Bronchial epithelial cell (primary cell): Measurements from ENCODE around the gene DTD1. TPM values are rescaled to one million over a fixed set of nuclear protein-coding genes. Genes with fewer than 3 reads are reported as not detected.

Experiments used
- DNase-seq: peaks from one replicate; pipeline ENCODE4 v3.0.0-alpha.2; 2010; ENCODE audit warnings: low read depth
- FAIRE-seq: peaks from 2 replicates; lab custom pipeline; 2011; peaks lifted over from hg19 to GRCh38; lab: Jason Lieb, UNC
- H3K27me3 ChIP-seq: 2 replicates; pipeline ENCODE4 v1.5.1; 2011; ENCODE audit warnings: low read length; ENCODE audit not compliant: control insufficient read depth, insufficient read depth
- H3K36me3 ChIP-seq: 2 replicates; pipeline ENCODE4 v1.5.1; 2011; ENCODE audit warnings: low read length; ENCODE audit not compliant: control insufficient read depth, insufficient read depth
- H3K4me3 ChIP-seq: 2 replicates; pipeline ENCODE4 v1.5.1; 2011; ENCODE audit warnings: mild to moderate bottlenecking, low read depth, low read length, control low read depth
- total RNA-seq: library from RNA; depleted of rRNA; stranded (reverse); fragments of >200 nt; gene quantifications from 2 replicates; pipeline ENCODE4 v1.2.1, GENCODE V29; 2014
- TF ChIP-seq, protein P1 (sequence below): IDR thresholded peaks from 2 replicates; pipeline ENCODE4 v1.5.1; 2011; ENCODE audit warnings: mild to moderate bottlenecking, moderate library complexity, low read length, control low read depth, inconsistent platforms; ENCODE audit not compliant: insufficient read depth, severe bottlenecking

DTD1 gene
- total RNA-seq, 1 donor from 2014 or later = 197 TPM

DNA sequence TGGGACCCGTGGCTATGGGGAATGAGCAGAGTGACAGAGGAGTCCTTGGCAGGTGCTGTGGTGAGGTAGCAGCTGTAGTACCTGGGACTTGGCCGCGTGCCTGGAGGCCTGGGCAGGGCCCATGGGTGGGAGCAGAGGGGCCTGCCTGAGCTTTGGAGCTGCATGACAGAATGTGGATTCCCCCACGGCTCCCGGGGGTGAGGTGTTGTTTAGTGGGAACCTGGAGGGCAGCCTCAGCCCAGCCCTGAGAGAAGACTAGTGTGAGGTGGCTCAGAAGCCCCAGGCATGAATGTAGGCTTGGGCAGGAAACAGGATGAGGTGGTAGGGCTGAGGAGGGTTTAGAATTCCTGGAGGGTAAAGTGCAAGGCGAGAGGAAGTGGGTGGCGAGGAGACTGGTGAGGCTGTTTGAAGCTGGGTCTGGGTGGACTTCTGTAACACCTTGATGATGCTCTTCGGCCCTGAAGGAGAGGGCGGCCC, 139.2 kb downstream of the DTD1 start:
- FAIRE-seq (no peak), DNase-seq (peak; percentile 20)
- TF ChIP-seq, protein P1, sequence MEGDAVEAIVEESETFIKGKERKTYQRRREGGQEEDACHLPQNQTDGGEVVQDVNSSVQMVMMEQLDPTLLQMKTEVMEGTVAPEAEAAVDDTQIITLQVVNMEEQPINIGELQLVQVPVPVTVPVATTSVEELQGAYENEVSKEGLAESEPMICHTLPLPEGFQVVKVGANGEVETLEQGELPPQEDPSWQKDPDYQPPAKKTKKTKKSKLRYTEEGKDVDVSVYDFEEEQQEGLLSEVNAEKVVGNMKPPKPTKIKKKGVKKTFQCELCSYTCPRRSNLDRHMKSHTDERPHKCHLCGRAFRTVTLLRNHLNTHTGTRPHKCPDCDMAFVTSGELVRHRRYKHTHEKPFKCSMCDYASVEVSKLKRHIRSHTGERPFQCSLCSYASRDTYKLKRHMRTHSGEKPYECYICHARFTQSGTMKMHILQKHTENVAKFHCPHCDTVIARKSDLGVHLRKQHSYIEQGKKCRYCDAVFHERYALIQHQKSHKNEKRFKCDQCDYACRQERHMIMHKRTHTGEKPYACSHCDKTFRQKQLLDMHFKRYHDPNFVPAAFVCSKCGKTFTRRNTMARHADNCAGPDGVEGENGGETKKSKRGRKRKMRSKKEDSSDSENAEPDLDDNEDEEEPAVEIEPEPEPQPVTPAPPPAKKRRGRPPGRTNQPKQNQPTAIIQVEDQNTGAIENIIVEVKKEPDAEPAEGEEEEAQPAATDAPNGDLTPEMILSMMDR = no peak
- Histone ChIP-seq H3K36me3 (no peaks in the 10 kb centered on the region), H3K27me3 (no peaks in the 10 kb centered on the region), H3K4me3 (no peak overlapping the region)

DNA sequence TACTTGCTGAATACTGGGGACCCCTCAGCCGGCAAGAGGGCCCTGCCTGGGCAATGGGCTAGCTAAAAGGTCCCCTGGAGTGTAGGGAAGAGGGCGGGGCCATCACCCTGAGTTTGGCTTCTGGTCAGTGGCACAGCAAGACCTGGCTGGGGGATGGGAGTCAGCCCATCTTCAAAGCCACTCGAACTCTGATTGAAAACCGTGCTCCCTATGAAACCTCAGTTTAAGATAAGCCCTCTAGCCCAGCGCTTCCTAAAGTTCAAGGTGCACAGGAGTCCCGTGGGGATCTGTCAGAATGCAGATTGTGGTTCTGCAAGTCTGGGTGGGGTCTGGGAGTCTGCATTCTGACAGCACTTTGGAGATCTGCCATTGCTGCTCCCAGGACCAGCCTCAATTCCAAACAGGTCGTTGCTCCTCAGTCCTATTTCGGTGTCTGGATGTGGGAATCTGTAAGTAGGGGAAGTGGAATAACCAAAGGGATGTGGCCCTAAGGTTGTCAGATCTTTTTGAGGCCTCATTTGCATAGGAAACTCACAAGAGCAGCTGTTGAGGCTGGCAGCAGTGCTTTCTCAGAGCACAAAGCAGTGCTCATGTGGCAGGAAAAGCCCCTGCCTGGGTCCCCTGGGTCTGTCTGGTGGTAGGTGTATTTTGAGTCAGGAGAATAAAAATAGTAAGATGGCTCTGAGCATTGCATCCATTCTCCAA, 140.5 kb downstream of the DTD1 start:
- TF ChIP-seq, protein P1 = no peak
- H3K27me3 ChIP-seq = no peaks in the 10 kb centered on the region
- no peak for FAIRE-seq
- H3K36me3 ChIP-seq = no peaks in the 10 kb centered on the region
- no peak overlapping the region for H3K4me3 ChIP-seq
- no peak for DNase-seq

DNA sequence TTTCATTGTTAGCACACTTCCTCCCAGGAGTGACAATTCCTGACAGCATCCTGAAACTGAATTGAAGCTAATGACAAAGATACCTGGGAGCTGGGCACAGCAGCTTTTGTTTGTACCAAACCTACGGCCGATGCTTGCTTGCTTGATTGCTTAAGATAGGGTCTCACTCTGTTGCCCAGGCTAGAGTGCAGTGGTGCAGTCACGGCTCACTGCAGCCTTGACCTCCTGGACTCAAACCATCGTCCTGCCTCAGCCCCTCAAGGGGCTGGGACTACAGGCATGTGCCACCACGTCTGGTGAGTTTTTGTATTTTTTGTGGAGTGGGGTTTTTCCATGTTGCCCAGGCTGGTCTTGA, 141.0 kb downstream of the DTD1 start:
- Histone ChIP-seq H3K4me3 (no peak overlapping the region), H3K36me3 (no peaks in the 10 kb centered on the region), H3K27me3 (no peaks in the 10 kb centered on the region)
- TF ChIP-seq, protein P1 = no peak
- DNase-seq = no peak
- no peak for FAIRE-seq

DNA sequence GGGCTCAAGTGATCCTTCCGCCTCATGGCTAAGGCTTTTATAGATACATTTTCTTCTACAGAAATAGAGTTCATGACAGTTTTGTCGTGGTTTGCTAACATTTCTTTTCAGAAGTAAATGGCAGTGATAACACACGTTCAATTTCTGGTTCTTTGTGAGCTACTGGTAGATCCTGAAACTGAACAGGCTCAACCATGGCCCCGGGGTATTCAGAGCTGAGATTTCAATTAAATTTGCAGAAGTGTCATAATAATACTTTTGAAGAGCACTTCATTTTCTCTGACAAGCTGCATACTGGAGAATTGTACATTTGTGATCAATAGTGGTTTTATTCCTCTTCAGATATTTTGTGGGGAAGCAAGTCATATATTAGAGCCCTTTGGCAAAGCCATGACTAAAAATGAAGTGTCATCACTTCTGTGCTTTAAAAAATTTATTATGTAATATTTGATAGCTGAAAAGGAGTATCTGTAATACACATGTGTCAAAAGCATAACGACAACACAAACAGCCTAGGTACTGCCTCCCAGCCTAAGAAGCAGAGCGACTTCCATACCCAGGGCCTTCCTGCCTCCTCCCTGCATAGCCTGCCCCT, 141.5 kb downstream of the DTD1 start:
- no peak for FAIRE-seq
- H3K4me3 ChIP-seq = no peak overlapping the region
- no peaks in the 10 kb centered on the region for H3K36me3 ChIP-seq
- DNase-seq = no peak
- TF ChIP-seq, protein P1 = no peak
- no peaks in the 10 kb centered on the region for H3K27me3 ChIP-seq

DNA sequence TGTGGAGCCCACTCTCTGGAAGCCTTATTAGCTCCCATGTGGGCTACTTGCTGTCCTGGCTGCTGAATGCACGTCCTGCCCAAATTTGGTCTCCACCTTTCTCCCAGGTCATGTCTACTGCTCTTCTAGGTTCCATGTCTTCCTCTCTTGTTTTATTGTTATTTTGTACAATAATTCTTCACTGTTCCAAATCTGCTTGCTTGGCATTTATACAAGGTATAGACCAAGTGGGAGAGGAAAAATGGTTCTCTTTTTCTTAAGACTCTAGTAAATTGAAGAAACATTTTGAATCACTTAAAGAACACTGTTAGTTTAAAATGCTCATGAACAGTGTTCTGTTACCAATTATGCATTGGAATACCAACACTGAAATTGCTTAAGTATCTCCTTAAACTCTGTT, 144.1 kb downstream of the DTD1 start:
- Histone ChIP-seq H3K4me3 (no peak overlapping the region), H3K27me3 (no peaks in the 10 kb centered on the region), H3K36me3 (no peaks in the 10 kb centered on the region)
- DNase-seq (no peak), FAIRE-seq (no peak)
- TF ChIP-seq, protein P1 = no peak
